ENCODE results near the gene RIMBP2.
"Not testable (repeated sequence)": the region's sequence is repeated elsewhere in the genome, so short reads cannot be mapped to it uniquely, and the experiment has no call there.

Gene RIMBP2

DNA sequence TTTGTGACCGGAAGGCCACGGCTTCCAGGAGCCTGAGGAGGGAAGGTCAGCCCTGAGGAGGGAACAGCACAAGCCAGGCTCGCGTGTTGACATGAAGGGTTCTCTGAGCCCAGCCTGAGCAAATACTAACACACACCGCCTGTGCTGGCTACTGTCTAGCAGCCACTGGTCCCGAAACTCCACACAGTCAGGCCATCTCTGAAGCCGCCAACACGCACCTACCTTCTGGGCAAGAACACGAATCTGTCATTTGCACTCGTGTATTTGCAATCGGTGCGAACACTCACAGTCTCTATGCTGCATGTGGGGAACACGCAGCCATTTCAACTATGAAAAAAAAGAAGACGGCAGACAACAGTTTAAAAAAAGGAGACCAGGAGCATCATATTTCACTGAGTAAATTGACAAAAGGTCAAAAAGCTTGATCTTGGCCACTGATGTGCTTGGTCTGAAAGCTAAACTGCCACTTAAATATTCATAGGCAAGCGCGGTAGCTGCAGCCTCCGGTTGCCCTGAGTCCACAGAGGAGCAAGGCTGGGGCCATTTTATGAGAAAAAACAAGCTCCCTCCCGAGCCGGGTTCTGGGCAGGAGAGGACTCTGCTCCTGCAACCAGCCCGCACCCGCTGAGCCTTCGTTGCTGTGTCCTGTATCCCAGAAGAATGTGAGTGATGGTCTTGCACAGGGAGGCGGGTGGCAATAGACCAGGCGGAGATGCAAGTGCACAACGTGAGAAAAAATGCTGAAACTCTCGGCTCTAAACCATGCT is 57.8 kb downstream of the RIMBP2 start:
- DNase-seq (ENCODE audit: low spot score) = no peak

DNA sequence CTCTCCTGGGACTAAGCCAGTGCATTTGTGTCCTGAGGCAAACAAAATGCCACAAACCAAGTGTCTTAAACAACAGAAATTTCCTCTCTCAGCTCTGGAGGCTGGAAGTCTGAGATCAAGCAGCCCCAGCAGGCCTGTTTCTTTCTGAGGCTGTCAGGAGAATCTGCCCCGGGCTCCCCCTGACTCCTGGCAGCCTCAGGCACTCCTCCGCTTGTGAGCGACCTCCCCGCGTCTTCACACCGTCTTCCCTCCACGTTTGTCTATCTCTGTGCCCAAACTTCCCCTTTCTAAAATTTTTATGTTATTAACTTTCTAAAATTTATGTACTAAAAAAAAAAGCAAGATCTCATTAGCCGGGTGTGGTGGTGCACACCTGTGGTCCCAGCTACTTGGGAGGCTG is 59.7 kb downstream of the RIMBP2 start:
- no peak for DNase-seq (ENCODE audit: low spot score)

DNA sequence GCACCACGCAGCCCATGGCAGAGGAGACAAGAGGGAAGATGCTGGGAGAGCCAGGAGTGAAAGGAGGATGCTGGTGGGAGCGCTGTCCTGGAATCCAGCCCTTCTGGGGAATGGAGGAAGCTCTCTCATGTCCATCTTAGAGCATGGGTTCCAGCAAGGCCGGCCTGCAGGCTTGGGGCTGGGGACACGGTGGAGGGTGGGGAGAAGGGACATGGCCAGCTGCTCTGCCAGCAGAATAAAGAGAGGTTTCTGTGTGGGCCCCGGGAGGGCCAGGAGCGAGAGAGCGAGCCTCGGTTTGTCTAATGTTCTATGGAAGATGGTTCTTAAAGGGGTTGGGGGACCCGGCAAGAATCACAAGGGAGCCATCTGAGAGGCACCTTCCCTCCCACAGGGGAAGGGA is 60.2 kb downstream of the RIMBP2 start:
- no peak for DNase-seq (ENCODE audit: low spot score)

DNA sequence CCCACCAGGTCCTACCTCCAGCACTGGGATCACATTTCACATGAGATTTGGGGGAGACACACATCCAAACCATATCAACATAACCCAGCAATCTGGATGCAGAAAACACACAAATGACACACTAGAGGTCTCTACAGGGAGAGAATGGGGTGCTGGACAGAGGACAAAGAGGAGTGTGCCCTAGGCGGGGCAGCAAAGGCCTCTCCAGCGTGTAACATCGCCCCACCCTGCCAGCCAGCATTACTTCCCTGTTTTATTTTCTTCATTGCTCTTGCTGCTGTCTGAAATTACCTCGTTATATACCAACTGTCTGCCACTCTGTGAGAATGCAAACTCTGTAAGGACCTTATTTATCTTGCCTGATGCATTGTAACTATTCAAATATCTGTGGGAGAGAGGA is 61.1 kb downstream of the RIMBP2 start:
- DNase-seq (ENCODE audit: low spot score) = no peak

DNA sequence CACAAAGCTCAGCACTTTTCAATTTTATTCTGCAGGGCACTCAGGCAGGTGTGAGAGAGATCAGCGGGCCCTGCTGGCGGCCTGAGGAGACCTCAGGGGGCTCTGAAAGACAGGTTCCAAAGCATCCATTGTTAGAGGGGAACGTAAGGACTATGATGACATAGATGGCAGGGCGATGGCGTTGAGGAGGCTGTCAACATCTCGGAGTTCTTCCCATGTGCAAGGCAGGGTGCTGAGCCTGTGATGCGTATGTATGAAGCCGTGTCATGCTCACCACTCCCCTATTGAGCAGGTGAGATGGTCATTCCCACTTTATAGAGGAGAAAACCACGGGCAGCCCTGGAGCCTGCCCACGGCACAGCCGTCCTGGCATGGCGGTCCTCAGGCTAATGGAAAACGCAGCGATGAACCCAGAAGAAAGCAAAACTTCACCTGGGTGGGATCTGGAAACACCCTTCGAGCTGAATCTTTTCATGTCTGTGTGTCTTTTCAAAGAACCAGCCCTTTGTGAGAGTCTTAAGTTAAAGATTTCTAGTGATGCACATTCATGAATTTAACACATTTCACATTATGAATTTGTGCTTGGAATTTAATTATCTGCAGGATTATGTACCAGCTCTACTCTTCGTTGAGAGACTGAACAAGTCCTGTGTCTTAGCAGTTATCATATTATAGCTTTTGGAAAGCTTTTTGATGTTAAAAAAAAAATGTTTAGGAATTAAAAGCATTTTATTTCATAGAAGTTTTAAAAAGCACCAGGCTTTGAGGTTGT is 64.7 kb downstream of the RIMBP2 start:
- no peak for DNase-seq (ENCODE audit: low spot score)

DNA sequence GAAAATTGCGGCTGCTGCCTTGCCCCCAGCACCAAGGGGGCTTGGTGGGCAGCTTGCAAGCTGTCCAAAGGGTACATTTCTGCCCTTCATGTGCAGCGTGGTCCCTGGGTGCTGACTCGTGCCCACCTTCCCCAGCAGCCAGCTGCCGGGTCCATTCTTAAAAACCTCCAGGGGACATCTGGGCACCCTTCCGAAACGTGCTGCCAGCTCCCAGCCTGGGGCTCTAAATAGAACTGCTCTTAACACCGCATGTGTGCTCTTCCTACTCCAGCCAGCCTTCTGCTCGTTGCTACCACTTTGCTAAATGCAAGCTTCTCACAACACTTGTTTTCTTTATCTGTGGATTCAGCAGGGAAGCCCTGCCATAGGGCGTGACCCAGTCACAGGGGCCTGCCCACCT is 66.0 kb downstream of the RIMBP2 start:
- no peak for DNase-seq (ENCODE audit: low spot score)

DNA sequence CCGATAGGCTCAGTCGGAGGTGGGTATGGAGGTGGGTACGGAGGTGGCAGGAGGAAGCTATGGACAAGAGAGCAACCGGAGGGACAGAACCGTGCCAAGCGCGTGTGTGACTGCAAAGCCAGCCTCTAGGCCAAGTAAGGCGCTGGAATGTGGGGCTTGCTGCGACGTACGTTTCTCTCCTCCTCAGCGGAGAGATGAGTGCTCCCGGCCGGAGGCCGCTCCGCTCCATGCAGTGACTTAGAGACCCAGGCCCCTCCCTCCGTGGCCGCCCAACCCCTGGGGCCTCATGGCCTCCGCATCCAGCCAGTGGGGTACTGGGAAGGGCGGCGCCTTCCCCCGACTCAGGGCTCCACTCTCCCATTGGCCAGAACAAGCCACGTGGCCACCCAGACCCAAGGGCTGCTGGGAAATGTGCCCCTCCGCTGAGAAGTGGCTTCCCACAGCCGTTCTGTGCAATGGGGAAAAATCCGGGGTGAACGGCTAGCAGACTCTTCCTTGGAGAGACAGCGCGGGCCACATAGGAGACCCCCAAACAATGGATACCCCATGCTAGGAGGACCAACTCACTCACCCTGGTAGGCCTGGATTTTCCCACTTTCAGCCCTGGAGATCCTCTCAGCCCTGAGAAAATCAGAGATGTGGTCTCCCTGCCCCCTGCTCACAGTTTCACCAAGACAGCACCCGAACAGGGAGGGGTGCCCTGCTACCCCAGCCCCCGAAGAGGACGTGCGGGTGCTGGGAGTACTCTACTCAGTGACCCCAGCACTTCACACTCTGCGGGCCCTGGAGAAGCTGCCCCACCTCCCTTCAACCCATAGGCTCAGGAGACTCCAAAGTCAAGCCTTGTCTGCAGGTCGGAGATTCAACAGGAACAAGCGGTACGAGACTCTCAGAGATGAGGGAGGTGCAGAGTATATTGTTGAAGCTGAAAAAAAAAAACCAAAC is 66.7 kb downstream of the RIMBP2 start:
- DNase-seq (ENCODE audit: low spot score) = no peak

DNA sequence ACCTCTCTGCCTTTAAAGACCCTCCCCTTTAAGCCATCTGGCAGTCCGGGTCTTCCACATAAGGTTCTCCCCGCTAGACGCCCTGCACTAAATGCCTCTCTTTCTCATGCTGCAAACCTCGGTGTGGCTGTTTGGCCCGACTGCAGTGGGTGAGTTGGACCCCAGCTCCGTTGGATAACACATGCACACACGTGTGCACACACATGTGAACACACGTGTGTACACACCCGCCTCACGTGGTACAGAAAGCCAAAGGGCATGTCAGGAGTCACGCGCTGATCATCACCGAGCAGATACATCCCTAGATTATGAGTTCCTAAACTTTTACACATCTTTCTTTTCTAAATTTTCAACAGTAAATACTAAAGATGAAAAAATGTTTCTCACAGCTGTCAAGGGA is 68.3 kb downstream of the RIMBP2 start:
- no peak for DNase-seq (ENCODE audit: low spot score)

DNA sequence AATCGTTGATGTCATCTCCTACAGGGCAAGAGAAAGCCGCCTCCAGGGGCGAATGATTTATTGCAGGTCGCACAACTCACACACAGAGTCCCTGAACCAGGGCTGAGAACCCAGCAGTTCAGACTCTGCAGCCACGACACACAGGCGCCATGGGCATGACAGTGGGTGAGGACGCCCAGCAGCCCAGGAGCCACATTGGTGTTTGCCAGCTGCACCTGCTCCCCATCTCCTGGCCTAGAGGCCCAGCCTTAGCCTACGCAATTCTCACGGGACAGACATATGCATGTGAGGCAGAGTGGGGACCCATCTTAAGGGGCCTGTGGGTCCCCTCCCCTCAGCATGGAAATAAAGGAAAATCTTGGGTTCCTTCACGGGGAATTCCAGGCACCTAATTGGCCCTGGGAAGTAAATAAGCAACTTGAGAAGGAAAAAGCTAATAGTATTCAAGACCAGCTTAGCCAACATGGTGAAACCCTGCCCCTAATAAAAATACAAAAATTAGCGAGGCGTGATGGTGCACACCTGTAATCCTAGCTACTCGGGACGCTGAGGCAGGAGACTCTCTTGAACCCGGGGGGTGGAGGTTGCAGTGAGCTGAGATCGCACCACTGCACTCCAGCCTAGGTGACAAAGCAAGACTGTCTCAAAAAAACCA is 69.3 kb downstream of the RIMBP2 start:
- no peak for DNase-seq (ENCODE audit: low spot score)

DNA sequence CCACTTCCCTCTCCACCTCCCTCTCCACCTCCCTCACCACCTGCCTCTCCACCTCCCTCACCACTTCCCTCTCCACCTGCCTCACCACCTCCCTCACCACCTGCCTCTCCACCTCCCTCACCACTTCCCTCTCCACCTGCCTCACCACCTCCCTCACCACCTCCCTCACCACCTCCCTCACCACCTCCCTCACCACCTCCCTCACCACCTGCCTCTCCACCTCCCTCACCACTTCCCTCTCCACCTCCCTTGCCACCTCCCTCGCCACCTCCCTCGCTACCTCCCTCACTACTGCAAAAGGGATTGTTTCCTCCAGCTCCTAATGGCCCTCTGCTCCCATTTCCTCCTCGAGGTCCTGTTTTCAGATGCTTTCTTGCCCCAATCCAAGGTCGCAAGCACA is 69.9 kb downstream of the RIMBP2 start:
- DNase-seq (ENCODE audit: low spot score) = not testable (repeated sequence)

DNA sequence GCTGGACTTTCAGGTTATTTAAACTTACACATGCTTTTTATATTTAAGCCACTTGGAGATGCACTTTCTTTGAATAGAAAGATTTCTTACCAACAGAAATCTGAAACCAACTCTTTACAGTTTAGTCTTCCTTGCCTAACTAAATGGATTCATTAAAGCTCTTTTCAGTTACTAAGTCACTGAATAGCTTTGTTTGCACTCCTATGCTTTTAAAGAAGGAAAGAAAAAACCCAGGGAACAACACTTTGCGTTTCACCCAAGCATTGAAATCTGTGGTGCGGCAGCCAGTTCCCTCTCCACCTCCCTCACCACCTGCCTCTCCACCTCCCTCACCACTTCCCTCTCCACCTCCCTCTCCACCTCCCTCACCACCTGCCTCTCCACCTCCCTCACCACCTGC is 70.3 kb downstream of the RIMBP2 start:
- no peak for DNase-seq (ENCODE audit: low spot score)

DNA sequence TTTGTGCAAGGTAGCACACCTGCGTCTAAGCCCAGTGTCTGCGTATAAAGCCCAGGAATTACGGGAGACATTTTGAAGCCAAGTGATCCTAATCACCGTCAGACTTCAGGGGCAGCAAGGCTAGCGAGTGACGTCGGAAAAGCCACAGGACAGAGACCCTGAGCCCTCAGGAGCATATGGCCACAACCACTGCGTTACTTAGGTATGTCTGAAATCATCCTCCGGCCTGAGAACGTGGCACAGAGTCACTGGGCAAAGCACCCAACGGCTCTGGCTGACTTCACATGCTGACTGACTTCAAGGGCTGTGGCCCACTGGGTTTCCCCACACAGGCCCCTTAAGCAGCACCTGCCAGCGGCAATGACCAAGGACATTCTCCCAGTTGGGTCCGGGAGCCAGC is 71.5 kb downstream of the RIMBP2 start:
- DNase-seq (ENCODE audit: low spot score) = no peak

DNA sequence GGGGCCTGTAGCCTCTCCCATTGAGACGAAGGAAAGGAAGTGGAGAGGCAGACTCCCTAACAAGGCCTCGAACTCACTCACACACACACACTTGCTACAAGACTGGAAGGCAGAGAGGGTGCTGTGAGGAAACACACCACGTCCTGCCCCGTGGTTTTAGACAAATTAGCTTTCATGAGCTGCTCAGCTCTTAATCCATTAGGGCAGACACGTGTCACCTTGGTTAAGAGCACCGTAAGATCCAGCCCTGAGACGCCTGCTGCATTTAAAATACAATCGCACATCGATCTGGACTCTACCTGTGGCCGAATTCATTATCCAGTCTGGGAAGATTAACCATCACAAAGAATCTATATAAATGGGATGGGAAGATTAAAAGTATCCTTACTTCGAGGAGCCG is 72.0 kb downstream of the RIMBP2 start:
- no peak for DNase-seq (ENCODE audit: low spot score)

DNA sequence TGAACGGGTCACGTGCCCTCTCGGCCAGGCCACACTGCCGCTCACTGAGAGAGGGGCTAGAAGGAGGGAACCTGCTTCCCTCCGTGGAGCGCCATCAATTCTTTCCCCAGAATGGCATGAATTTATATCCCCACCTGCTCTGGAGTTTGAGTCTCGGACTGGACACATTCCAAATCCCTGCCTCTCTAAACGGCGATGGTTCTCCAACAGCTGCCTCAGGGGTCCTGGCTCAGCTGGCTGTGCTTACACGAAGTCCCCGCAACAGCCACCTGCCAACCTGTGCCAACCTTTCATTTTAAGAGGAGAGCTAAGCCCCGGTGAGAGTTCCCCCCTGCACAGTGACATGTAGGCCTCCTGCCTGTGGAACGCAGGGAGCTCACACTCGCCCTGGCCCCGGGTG is 73.2 kb downstream of the RIMBP2 start:
- DNase-seq (ENCODE audit: low spot score) = no peak

DNA sequence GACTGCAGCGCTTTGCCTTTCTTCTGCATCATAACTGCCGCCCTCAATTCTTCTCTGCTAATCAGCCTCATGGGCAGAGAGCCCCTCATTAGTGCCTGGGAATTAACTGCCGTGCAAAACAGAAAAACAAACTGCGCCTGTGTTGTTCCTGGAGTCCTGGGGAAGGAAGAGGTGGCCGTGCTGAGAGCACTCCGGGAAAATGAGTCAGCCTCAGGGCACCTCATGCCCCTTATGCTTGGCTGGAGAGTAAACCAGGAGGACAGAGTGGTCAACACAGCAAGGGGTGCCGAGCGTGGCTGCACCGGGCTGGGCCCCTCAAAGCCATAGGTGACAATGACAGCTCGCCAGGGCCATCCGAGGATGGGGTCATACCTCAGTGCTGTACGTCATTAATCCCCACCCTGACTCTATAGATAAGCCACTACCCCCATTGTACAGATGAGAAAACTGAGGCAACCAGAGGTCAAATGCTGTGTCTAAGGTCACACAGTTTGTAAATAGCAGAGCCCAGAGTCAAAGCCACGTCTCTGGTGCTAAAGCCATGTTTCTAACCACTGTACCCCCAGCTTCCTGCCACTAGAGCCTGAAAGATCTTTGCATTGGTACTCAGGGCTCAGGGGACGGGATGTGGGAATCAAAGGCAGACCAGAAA is 74.4 kb downstream of the RIMBP2 start:
- no peak for DNase-seq (ENCODE audit: low spot score)

DNA sequence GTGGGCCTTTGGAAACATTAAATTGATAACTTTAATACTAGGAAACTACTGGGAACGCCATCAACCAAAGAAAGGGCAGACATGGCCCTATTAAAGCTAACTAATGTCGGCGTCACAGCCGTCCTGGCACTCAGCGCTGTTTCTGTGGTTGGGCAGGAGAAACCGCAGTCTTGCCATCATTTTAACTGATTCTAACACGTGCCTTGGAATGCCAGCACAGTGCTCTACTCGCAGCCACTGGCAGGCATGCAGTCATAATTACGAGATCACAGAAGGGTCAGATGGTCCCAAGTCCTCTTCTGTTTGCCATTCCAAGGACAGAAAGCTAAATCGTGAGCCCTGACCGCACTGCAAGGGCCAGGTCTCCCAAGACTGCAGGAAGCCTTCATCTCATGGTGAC is 75.2 kb downstream of the RIMBP2 start:
- DNase-seq (ENCODE audit: low spot score) = no peak

DNA sequence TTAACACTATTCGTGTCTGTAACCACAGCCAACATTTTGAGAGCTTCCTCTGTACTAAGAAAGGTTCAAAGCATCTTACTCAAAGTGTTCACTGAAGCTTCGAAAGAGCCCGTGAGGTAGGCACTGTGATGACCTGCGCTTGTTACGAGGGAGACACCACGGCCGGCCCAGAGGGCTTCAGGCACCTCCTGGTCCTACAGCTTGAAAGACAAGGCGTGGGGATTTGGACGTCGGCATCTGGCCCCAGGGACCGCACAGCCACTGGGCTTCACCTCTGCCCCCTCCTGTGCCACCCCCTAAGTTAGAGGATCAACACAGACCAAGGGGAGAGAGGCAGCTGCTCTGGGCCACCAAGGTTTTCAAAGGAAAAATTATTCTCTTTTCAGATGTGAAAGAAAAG is 75.6 kb downstream of the RIMBP2 start:
- no peak for DNase-seq (ENCODE audit: low spot score)

DNA sequence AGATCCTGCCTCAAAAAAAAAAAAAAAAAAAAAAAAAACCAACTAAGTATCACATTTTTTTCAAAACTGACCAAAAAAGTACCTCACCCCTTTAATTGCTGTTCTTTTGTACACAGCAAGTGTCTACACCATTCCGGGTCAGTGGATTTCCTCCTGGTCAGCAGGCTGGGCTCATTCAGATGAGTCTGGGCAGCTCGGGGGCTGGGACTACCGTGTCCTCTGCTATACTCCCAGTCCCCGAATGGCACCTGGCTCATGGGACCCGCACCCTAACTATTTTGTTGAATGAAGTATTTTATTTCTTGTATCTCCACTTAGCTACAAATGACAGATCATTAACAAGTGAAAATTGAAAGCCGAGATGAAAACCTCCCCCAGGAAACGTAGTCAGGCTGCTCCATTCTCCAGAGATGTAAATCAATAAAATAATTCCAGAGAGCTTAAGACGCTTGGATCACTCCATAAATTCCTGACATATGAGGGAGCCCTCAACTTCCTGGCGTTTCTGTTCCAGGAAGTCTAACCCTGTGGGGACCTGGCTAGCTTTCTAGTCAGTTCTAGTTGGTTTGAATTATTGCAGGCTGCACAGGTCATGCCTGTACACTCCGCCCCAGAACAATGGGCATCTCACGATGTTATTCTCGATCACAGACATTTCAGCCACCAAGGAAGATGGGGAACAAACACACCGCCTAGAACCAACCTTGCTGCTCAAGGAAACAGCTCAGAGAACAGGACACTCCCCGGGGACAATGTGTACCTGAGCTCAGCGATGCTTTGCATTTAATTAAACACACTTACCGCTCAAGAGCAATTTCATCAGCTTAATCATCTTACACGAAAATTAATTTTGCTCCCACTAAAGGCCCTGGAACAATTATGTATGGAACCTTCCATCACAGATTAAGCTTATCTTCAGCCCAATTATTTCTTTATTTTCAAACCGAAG is 76.3 kb downstream of the RIMBP2 start:
- no peak for DNase-seq (ENCODE audit: low spot score)

DNA sequence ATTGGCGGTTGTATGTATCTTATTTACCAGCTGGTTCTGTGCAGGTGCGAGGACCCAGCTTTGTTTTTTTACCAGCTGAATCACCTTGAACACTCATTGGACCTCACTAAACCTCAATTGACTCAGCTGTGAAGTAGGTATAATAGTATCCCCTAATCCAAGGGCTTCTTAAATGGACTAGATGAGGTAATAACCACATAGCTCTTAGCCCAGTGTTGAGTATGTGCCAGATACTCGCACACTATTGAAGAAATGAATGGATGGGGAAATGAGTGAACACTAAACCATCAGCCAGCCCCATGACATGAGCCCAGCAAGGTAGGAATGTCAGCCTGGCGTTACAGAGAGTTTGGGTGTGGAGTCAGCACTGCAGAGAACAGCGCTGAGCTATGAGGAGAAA is 79.7 kb downstream of the RIMBP2 start:
- no peak for DNase-seq (ENCODE audit: low spot score)

DNA sequence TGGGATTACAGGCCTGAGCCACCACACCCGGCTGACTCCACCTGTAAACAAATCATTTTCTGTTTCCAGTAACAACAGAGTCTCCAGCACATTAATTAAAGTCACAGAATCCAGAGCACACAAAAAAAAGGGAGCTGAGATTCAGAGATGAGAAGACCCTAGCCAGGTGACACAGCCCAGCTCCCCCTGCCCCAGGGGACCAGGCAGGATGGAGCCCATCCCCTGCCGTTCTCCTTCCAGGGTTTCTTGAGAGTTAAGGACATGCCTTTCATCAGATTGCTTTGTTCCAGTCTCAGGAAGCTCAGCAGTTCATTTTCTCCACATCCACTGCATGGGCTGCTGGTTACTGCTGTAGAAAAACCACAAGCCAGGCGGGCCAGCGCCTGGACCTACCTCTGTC is 81.2 kb downstream of the RIMBP2 start:
- DNase-seq (ENCODE audit: low spot score) = no peak

All from germinal center (tissue), 1 donor.